Measurements from ENCODE around the gene HAUS3.
"Not testable (repeated sequence)": the region's sequence is repeated elsewhere in the genome, so short reads cannot be mapped to it uniquely, and the experiment has no call there.

The HAUS3 gene

DNA sequence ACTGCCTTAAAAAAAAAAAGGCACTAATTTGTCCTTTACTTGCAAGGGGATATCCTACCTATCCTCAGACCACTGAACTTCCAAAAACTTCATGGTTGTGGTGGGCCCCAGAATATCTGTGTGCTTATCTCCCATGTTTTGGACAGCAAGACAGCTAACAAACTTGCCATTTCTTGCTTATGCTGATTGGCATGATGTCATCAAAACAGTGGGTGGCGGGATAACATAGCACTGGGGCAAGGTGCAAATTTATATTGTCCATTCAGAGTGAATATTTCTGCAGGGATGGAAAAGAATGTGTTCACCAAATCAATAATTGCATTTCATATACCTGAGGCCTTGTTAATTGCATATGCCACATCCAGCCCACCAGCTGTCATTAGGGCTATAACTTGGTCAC is 23.5 kb downstream of the HAUS3 start:
- Histone ChIP-seq H3K4me1 (ENCODE audit: control insufficient read depth, insufficient read depth, low read length) (peaks cover 30% of the 10 kb centered on the region), H3K27me3 (ENCODE audit: control insufficient read depth, insufficient read depth, low read length) (no peaks in the 10 kb centered on the region), H3K9me3 (ENCODE audit: control insufficient read depth, insufficient read depth, low read length) (no peaks in the 10 kb centered on the region), H3K9ac (ENCODE audit: low read depth, low read length) (no peak overlapping the region), H3K4me3 (ENCODE audit: low read depth, low read length) (no peak overlapping the region), H3K36me3 (ENCODE audit: control insufficient read depth, insufficient read depth, low read length) (no peaks in the 10 kb centered on the region)

DNA sequence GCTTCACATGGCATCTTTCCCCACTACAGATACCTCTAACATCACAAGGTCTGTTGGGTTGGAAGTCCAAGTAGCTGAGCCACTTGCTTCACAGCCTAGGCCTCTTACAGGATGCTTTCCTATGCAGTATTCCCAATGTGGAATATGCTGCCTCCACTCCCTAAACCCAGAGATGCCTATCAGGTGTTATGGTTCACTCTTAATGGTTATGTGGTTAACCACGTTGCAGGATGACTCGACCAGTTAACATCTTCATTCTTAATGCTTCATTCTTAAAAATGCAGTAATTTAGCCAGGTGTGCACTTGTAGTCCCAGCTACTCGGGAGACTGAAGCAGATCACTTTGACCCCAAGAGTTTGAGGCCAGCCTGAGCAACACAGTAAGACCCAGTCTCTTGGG is 24.2 kb downstream of the HAUS3 start:
- H3K4me3 ChIP-seq (ENCODE audit: low read depth, low read length): no peak overlapping the region
- no peaks in the 10 kb centered on the region for H3K36me3 ChIP-seq (ENCODE audit: control insufficient read depth, insufficient read depth, low read length)
- H3K27me3 ChIP-seq (ENCODE audit: control insufficient read depth, insufficient read depth, low read length): no peaks in the 10 kb centered on the region

DNA sequence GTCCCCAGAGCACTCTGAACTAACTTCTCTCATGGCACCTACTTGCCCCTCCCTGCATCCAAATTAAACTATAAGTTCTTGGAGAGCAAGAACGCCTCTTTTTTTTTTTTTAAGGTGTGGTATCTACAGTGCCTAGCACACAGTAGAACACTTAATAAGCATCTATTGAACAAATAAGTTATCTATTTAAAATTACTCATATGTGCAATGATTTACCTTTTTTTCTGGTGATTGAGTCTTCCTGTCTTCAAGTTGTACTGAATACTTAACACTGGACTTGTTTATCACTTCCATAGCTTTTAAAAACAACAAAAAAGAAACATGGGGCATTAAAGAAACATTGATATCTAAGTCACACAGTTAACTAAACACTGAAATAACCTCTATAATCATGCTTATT is 29.1 kb downstream of the HAUS3 start:
- Histone ChIP-seq H3K9ac (ENCODE audit: low read depth, low read length) (no peak overlapping the region), H3K4me3 (ENCODE audit: low read depth, low read length) (no peak overlapping the region), H3K9me3 (ENCODE audit: control insufficient read depth, insufficient read depth, low read length) (no peaks in the 10 kb centered on the region), H3K4me1 (ENCODE audit: control insufficient read depth, insufficient read depth, low read length) (peaks cover 5% of the 10 kb centered on the region), H3K36me3 (ENCODE audit: control insufficient read depth, insufficient read depth, low read length) (no peaks in the 10 kb centered on the region), H3K27me3 (ENCODE audit: control insufficient read depth, insufficient read depth, low read length) (no peaks in the 10 kb centered on the region)

More for the DNA sequence above, 24.2 kb downstream of the HAUS3 start:
- no peak overlapping the region for H3K9ac ChIP-seq (ENCODE audit: low read depth, low read length)
- H3K9me3 ChIP-seq (ENCODE audit: control insufficient read depth, insufficient read depth, low read length): no peaks in the 10 kb centered on the region
- H3K4me1 ChIP-seq (ENCODE audit: control insufficient read depth, insufficient read depth, low read length): peaks cover 23% of the 10 kb centered on the region

DNA sequence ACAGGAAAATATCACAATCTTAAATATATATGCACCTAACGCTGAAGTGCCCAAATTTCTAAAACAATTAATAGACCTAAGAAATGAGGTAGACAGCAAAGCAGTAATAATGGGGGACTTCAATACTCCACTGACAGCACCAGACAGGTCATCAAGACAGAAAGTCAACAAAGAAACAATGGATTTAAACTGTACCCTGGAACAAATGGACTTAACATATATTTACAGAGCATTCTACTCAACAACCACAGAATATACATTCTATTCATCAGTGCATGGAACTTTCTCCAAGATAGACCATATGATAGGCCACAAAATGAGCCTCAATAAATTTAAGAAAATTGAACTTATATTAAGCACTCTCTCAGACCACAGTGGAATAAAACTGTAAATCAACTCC is 39.1 kb downstream of the HAUS3 start:
- H3K27me3 ChIP-seq (ENCODE audit: control insufficient read depth, insufficient read depth, low read length); H3K4me3 ChIP-seq (ENCODE audit: low read depth, low read length); H3K4me1 ChIP-seq (ENCODE audit: control insufficient read depth, insufficient read depth, low read length); H3K9ac ChIP-seq (ENCODE audit: low read depth, low read length); H3K36me3 ChIP-seq (ENCODE audit: control insufficient read depth, insufficient read depth, low read length); H3K9me3 ChIP-seq (ENCODE audit: control insufficient read depth, insufficient read depth, low read length): not testable (repeated sequence)

DNA sequence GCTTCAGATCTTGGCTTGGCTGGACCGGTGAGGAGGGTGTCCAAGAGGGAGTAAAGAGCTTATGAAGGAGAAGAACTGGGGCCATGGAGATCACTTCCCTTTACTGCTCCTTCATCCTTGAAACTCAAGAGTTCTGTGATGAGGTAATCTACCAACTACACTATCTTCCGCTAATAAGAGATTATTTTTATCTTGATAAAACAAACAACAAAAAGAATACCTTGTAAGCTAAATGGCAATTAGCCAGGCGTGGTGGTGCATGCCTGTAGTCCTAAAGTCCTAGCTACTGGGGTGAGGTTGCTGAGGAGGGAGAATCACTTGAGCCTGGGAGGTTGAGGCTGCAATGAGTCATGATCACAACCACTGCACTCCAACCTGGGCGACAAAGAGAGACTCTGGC is 47.4 kb downstream of the HAUS3 start:
- no peak overlapping the region for H3K9ac ChIP-seq (ENCODE audit: low read depth, low read length)
- H3K4me1 ChIP-seq (ENCODE audit: control insufficient read depth, insufficient read depth, low read length): no peaks in the 10 kb centered on the region
- H3K36me3 ChIP-seq (ENCODE audit: control insufficient read depth, insufficient read depth, low read length): no peaks in the 10 kb centered on the region
- H3K9me3 ChIP-seq (ENCODE audit: control insufficient read depth, insufficient read depth, low read length): no peaks in the 10 kb centered on the region
- no peak overlapping the region for H3K4me3 ChIP-seq (ENCODE audit: low read depth, low read length)
- no peaks in the 10 kb centered on the region for H3K27me3 ChIP-seq (ENCODE audit: control insufficient read depth, insufficient read depth, low read length)

DNA sequence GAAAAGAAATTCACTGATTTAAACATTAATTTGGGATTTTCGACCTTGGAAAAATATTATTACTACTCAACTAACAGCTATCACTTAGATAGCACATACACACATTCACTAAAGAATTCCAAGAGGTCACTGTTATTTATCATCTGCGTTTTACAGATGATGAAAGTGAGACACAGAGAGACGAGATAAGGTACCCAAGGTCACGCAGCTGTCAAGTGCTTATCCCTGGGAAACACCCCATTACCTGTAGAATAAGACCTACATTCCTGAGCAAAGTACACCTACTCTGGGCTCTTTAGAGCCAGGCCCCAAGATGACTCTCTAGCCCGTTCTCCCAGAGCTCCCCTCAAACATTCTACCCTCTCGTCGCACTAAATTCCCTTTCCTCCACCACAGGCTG is 48.6 kb downstream of the HAUS3 start:
- Histone ChIP-seq H3K9ac (ENCODE audit: low read depth, low read length) (no peak overlapping the region), H3K9me3 (ENCODE audit: control insufficient read depth, insufficient read depth, low read length) (no peaks in the 10 kb centered on the region), H3K36me3 (ENCODE audit: control insufficient read depth, insufficient read depth, low read length) (no peaks in the 10 kb centered on the region), H3K4me1 (ENCODE audit: control insufficient read depth, insufficient read depth, low read length) (no peaks in the 10 kb centered on the region), H3K4me3 (ENCODE audit: low read depth, low read length) (no peak overlapping the region), H3K27me3 (ENCODE audit: control insufficient read depth, insufficient read depth, low read length) (no peaks in the 10 kb centered on the region)

DNA sequence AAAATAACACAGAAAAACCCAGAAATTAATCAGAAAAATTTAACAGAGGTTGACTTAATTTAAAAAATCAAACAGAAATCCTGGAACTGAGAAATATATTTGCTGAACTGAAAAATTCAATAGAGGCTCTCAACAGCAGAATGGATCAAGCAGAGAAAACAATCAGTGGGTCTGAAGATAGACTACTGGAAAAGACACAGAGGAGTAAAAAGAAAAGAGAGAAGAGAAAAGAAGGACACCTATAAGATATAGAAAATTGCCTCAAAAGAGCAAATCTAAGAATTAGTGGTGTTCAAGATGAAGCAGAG is 55.1 kb downstream of the HAUS3 start:
- Histone ChIP-seq H3K27me3 (ENCODE audit: control insufficient read depth, insufficient read depth, low read length) (no peaks in the 10 kb centered on the region), H3K4me1 (ENCODE audit: control insufficient read depth, insufficient read depth, low read length) (no peaks in the 10 kb centered on the region), H3K36me3 (ENCODE audit: control insufficient read depth, insufficient read depth, low read length) (no peaks in the 10 kb centered on the region), H3K4me3 (ENCODE audit: low read depth, low read length) (no peak overlapping the region), H3K9ac (ENCODE audit: low read depth, low read length) (no peak overlapping the region), H3K9me3 (ENCODE audit: control insufficient read depth, insufficient read depth, low read length) (no peaks in the 10 kb centered on the region)

DNA sequence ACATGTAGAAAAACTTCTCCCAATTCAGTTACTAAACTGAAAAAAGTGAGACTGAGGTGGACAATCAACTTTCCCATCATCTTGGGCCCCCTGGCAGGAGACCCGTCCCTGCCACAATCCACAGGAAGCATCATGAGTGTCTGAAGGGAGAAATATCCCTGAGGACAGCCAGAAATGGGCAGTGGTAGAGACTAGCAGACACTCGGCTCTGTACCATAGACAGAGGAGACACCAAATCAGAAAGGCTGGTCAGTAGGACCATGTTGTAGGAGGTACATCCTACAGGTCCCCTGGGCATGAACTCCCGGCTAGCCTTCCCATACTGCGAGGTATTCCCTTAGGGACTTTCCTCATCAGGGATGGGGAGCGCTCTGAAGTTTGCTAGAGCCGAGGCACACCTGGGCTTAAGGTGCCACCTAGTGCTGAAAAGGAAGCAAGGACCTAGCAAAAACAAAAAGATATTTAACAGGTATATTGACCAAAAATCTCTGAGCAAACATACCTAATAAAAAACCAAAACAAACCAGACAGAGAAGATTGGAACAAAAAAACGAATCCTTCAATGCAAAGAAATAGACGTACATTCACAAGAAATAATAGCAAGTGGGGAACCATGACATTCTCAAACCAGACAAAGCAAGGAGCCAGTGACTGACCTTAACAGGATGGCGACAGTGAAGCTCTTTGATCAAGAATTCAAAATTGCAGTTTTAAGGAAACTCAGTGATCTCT is 55.6 kb downstream of the HAUS3 start:
- no peak overlapping the region for H3K4me3 ChIP-seq (ENCODE audit: low read depth, low read length)
- no peaks in the 10 kb centered on the region for H3K36me3 ChIP-seq (ENCODE audit: control insufficient read depth, insufficient read depth, low read length)
- no peaks in the 10 kb centered on the region for H3K4me1 ChIP-seq (ENCODE audit: control insufficient read depth, insufficient read depth, low read length)
- no peaks in the 10 kb centered on the region for H3K9me3 ChIP-seq (ENCODE audit: control insufficient read depth, insufficient read depth, low read length)
- no peaks in the 10 kb centered on the region for H3K27me3 ChIP-seq (ENCODE audit: control insufficient read depth, insufficient read depth, low read length)
- no peak overlapping the region for H3K9ac ChIP-seq (ENCODE audit: low read depth, low read length)

DNA sequence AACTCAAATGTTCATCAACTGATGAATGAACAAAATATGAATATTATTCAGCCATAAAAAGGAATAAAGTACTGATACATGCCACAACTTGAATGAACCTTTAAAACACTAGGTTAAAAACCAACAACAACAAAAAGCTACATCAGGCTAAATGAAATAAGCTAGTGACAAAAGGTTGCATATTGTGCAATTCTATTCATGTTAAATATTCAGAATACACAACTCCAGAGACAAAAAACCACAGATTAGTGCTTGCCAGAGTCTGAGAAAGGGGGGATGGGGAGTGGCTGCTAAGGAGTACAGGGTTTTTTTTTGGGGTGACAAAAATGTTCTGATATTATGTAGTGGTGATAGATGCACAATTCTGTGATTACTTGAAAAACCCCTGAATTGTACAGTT is 58.5 kb downstream of the HAUS3 start:
- H3K9me3 ChIP-seq (ENCODE audit: control insufficient read depth, insufficient read depth, low read length): no peaks in the 10 kb centered on the region
- H3K36me3 ChIP-seq (ENCODE audit: control insufficient read depth, insufficient read depth, low read length): no peaks in the 10 kb centered on the region
- H3K27me3 ChIP-seq (ENCODE audit: control insufficient read depth, insufficient read depth, low read length): no peaks in the 10 kb centered on the region

DNA sequence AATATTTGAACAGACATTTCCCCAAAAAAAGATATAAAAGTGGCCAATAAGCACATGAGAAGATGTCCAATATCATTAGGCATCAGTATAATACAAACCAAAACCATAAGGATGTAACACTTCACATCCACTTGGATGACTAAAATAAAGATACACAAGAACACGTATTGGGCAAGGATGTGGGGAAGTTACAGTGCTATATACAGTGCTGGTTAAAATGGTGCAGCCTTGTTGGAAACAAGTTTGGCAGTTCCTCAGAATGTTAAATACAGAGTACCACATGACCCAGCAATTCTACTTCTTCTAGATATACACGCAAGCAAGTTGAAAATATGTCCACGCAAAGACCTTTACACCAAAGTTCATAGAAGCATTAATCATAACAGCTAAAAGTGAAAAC is 58.9 kb downstream of the HAUS3 start:
- H3K9me3 ChIP-seq (ENCODE audit: control insufficient read depth, insufficient read depth, low read length): no peaks in the 10 kb centered on the region
- no peaks in the 10 kb centered on the region for H3K4me1 ChIP-seq (ENCODE audit: control insufficient read depth, insufficient read depth, low read length)
- no peaks in the 10 kb centered on the region for H3K27me3 ChIP-seq (ENCODE audit: control insufficient read depth, insufficient read depth, low read length)
- H3K36me3 ChIP-seq (ENCODE audit: control insufficient read depth, insufficient read depth, low read length): no peaks in the 10 kb centered on the region
- H3K4me3 ChIP-seq (ENCODE audit: low read depth, low read length): no peak overlapping the region
- H3K9ac ChIP-seq (ENCODE audit: low read depth, low read length): no peak overlapping the region

More for the DNA sequence above, 58.5 kb downstream of the HAUS3 start:
- Histone ChIP-seq H3K4me1 (ENCODE audit: control insufficient read depth, insufficient read depth, low read length) (no peaks in the 10 kb centered on the region), H3K4me3 (ENCODE audit: low read depth, low read length) (no peak overlapping the region), H3K9ac (ENCODE audit: low read depth, low read length) (no peak overlapping the region)

DNA sequence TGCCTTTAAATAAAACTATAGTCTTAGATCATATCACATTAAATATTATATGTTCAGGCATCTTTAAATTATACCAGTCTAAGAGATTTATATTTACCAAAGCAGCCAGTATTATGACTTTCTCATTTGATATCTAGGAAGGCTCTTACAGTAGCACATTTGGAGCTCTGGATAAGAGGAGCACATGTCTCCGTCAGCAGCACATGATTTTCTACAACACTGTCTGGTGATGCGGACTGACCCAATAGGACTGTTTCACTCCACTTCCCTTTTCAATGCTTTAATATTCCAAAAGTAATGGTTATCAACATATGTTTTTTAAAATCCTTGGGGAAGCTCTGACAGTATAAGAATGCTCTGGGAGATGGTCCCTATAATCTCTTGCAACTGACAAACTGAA is 61.5 kb downstream of the HAUS3 start:
- Histone ChIP-seq H3K36me3 (ENCODE audit: control insufficient read depth, insufficient read depth, low read length) (no peaks in the 10 kb centered on the region), H3K9me3 (ENCODE audit: control insufficient read depth, insufficient read depth, low read length) (no peaks in the 10 kb centered on the region), H3K4me3 (ENCODE audit: low read depth, low read length) (no peak overlapping the region), H3K4me1 (ENCODE audit: control insufficient read depth, insufficient read depth, low read length) (no peaks in the 10 kb centered on the region), H3K27me3 (ENCODE audit: control insufficient read depth, insufficient read depth, low read length) (no peaks in the 10 kb centered on the region), H3K9ac (ENCODE audit: low read depth, low read length) (no peak overlapping the region)

DNA sequence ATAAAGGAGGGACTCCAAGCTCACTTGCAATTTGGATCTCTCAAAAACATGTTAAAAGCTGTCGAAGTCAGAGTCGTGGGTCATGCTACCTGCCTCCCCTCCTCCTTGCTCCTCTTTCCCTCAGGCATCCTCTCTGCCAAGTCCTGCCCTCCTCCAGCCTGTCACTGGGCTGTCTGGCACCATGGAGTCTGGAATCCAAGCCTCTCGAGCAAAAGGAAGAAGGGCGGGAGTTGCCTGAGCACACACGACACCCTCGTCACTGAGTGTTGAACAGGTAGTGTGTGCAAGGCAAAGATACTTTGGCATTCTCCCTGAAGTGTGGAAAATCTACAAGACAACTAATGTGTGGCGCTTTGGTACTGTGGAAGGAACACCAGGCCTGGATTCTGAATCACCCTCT is 62.2 kb downstream of the HAUS3 start:
- H3K9ac ChIP-seq (ENCODE audit: low read depth, low read length): no peak overlapping the region
- no peaks in the 10 kb centered on the region for H3K9me3 ChIP-seq (ENCODE audit: control insufficient read depth, insufficient read depth, low read length)
- no peaks in the 10 kb centered on the region for H3K36me3 ChIP-seq (ENCODE audit: control insufficient read depth, insufficient read depth, low read length)
- no peaks in the 10 kb centered on the region for H3K27me3 ChIP-seq (ENCODE audit: control insufficient read depth, insufficient read depth, low read length)
- no peaks in the 10 kb centered on the region for H3K4me1 ChIP-seq (ENCODE audit: control insufficient read depth, insufficient read depth, low read length)
- H3K4me3 ChIP-seq (ENCODE audit: low read depth, low read length): no peak overlapping the region

All from iPS-15b (cell line).